PC-9 (cell line): ENCODE measurements around the gene CPLX4.

Experiments used
- CTCF ChIP-seq: fragments of 200-600 bp; sonication (generic); conservative IDR thresholded peaks from 2 replicates; pipeline ENCODE4 v1.6.1; 2017; ENCODE audit warnings: mixed run types, antibody characterized with exemption, mild to moderate bottlenecking, moderate library complexity
- EZH2 ChIP-seq: fragments of 200-600 bp; sonication (generic); IDR thresholded peaks from 2 replicates; pipeline ENCODE4 v1.8.0; 2017; ENCODE audit warnings: antibody characterized with exemption, low read depth

DNA sequence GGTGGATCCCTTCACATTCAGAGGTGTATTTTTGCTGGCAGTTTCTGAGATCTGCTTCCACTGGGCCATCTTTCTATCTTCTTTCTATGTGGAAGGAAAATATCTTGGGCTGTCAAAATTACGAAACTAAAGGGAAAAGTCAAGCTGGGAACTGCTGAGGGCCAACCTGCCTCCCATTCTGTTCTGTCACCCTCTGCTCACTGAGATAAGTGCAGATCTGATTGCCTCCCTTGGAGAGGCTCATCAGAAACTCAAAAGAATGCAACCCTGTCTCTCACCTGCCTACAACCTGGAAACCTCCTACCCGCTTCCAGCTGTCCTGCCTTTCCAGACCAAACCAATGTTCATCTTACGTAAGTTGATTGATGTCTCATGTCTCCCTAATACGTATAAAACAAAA lies 71.7 kb downstream of the CPLX4 start:
- TF ChIP-seq CTCF: no peak
- TF ChIP-seq EZH2: no peak
